ENCODE measurements around the gene ANAPC2. TPM values are rescaled to one million over a fixed set of nuclear protein-coding genes. Genes with fewer than 3 reads are reported as not detected.
A peak's percentile ranks its signal among the peaks of the same experiment; 100 is the strongest.

Gene ANAPC2
- total RNA-seq, 1 donor from 2014 or later: 58.2 TPM

GRCh38 chr9:137190315-137190856 is 2.0 kb upstream of the ANAPC2 start:
- Histone ChIP-seq H3K4me3 (peak overlapping the region; percentile 98), H3K27ac (peak overlapping the region; percentile 97), H3K9me3 (no peaks in the 10 kb centered on the region), H3K36me3 (peaks cover 43% of the 10 kb centered on the region), H3K4me1 (peaks cover 59% of the 10 kb centered on the region), H3K27me3 (ENCODE audit: low read depth) (no peaks in the 10 kb centered on the region)
- no peak for DNase-seq
- intact Hi-C loops (cut with DNase I): no loop called here
- ATAC-seq: no peak
- no peak for TF ChIP-seq CTCF (IDR thresholded peaks at IDR 0.05)

- Histone ChIP-seq H3K27ac (peak overlapping the region; percentile 97), H3K4me3 (peak overlapping the region; percentile 98), H3K36me3 (peaks cover 51% of the 10 kb centered on the region), H3K4me1 (peaks cover 57% of the 10 kb centered on the region), H3K9me3 (no peaks in the 10 kb centered on the region), H3K27me3 (ENCODE audit: low read depth) (no peaks in the 10 kb centered on the region)
- intact Hi-C loops (cut with DNase I): no loop called here
- no peak for DNase-seq
- no peak for TF ChIP-seq CTCF (IDR thresholded peaks at IDR 0.05)
- no peak for ATAC-seq
Measured at GRCh38 chr9:137189297-137190295, 1.2 kb upstream of the ANAPC2 start.

GRCh38 chr9:137188086-137188489 is 272 bp downstream of the ANAPC2 start:
- peaks cover 61% of the 10 kb centered on the region for H3K36me3 ChIP-seq
- H3K4me1 ChIP-seq: peaks cover 51% of the 10 kb centered on the region
- no peaks in the 10 kb centered on the region for H3K9me3 ChIP-seq
- peak overlapping the region; percentile 98 for H3K4me3 ChIP-seq
- no peak for TF ChIP-seq CTCF (IDR thresholded peaks at IDR 0.05)
- peak overlapping the region; percentile 97 for H3K27ac ChIP-seq
- ATAC-seq (peak in 1 of 2 donors; percentile 27), DNase-seq (no peak)
- intact Hi-C loops (cut with DNase I): no loop called here
- H3K27me3 ChIP-seq (ENCODE audit: low read depth): no peaks in the 10 kb centered on the region

GRCh38 chr9:137187386-137187785 is 974 bp downstream of the ANAPC2 start:
- no peak for DNase-seq
- no peak for TF ChIP-seq CTCF (IDR thresholded peaks at IDR 0.05)
- Histone ChIP-seq H3K27me3 (ENCODE audit: low read depth) (no peaks in the 10 kb centered on the region), H3K4me1 (peaks cover 51% of the 10 kb centered on the region), H3K4me3 (peak overlapping the region; percentile 98), H3K27ac (no peak overlapping the region), H3K36me3 (peaks cover 68% of the 10 kb centered on the region), H3K9me3 (no peaks in the 10 kb centered on the region)
- intact Hi-C loops (cut with DNase I): no loop called here
- ATAC-seq: no peak

GRCh38 chr9:137186385-137186784 is 2.0 kb downstream of the ANAPC2 start:
- no peaks in the 10 kb centered on the region for H3K9me3 ChIP-seq
- H3K4me3 ChIP-seq: no peak overlapping the region
- H3K27ac ChIP-seq: no peak overlapping the region
- DNase-seq: no peak
- H3K4me1 ChIP-seq: peaks cover 51% of the 10 kb centered on the region
- no peak for TF ChIP-seq CTCF (IDR thresholded peaks at IDR 0.05)
- no peaks in the 10 kb centered on the region for H3K27me3 ChIP-seq (ENCODE audit: low read depth)
- intact Hi-C loops (cut with DNase I): no loop called here
- no peak for ATAC-seq
- H3K36me3 ChIP-seq: peaks cover 69% of the 10 kb centered on the region
